Pancreas (tissue), 10 donors: ENCODE measurements around the gene COX7A1. TPM values are rescaled to one million over a fixed set of nuclear protein-coding genes. Genes with fewer than 3 reads are reported as not detected.

Experiments
- ATAC-seq, 4 donors: fragments of 200-7000 bp; cut with Tn5 transposase; one replicate each; pipeline versions ENCODE4 v1.8.0 to v1.9.1; 2020; ENCODE audit warnings: mild to moderate bottlenecking in 4 of 4, moderate library complexity in 4 of 4
- DNase-seq, 6 donors: peaks; one replicate each; pipeline ENCODE4 v3.0.0-alpha.2; 2020
- FAIRE-seq: peaks from 2 replicates; lab custom pipeline; 2012; peaks lifted over from hg19 to GRCh38; lab: Jason Lieb, UNC
- H3K27ac ChIP-seq, 4 donors: fragments of 200-600 bp; sonication (generic); 1 replicate in 3 of 4; 2 replicates in 1 of 4; pipeline versions ENCODE4 v1.5.0 to v1.8.0; 2020
- H3K27me3 ChIP-seq, 4 donors: fragments of 200-600 bp; one replicate each; pipeline ENCODE4 v1.8.0; 2021
- H3K36me3 ChIP-seq, 3 donors: fragments of 200-600 bp; sonication (generic) in 1 of 3; one replicate each; pipeline versions ENCODE4 v1.5.0 to v1.8.0; 2020 to 2021
- H3K4me1 ChIP-seq, 3 donors: fragments of 200-600 bp; one replicate each; pipeline ENCODE4 v1.8.0; 2021
- H3K4me3 ChIP-seq, 4 donors: fragments of 200-600 bp; sonication (generic) in 2 of 4; one replicate each; pipeline versions ENCODE4 v1.5.0 to v1.8.0; 2020 to 2021
- H3K9me3 ChIP-seq, 4 donors: fragments of 200-600 bp; one replicate each; pipeline ENCODE4 v1.8.0; 2021
- WGBS, 2 donors: extraction: QIAGEN DNeasy Blood & Tissue Kit; methylation state at CpG; one replicate each; pipeline ENCODE4 v1.1.7; 2013; 5-methylcytosine and 5-hydroxymethylcytosine counted together
- intact Hi-C, 3 donors: fragments of 100-400 bp; cut with DNase I; formaldehyde crosslinking; loops; one replicate each; pipeline versions ENCODE4 v1.11.1 to v1.14.2; 2022
- polyA plus RNA-seq, 2 donors: library from polyadenylated mRNA; stranded (reverse); fragments of 200-250 nt; gene quantifications; one replicate each; pipeline ENCODE4 v1.2.3, GENCODE V29; 2013
- total RNA-seq, 6 donors: library from RNA; stranded (reverse); fragmentation: NEBNext Ultra II Directional in 4 of 6; extraction: Animal tissue kit (Norgen Biotek cat#: 25700) in 4 of 6; gene quantifications; one replicate each; pipeline versions ENCODE4 v1.2.1 to v1.2.4, GENCODE V29; 2021 to 2023
- TF ChIP-seq, protein P1 (sequence below), 4 donors: fragments of 200-600 bp; sonication (generic) in 3 of 4; IDR thresholded peaks; one replicate each; pipeline versions ENCODE4 v1.5.0 to v1.8.0; 2021; ENCODE audit warnings: antibody characterized with exemption in 4 of 4
- donor health status: healthy with polysubstance abuse.
- donor health status: DM: no; HTN: no; CAD: no; lungs with moderate emphysema.
- donor health status: DM: no; HTN: no; CAD: no.
- donor health status: control.
- donor health status: control.
- donor health status: Bipolar disorder and iron deficiency.
- donor health status: DM: yes; HTN: yes; CAD: no.
- donor health status: DM: no; HTN: no; CAD: no.
- donor health status: DM: no; HTN: no; CAD: no.
- donor health status: DM: yes; HTN: yes; CAD: no.

The COX7A1 gene
- total and polyA plus RNA-seq, 8 donors, result 4.1 to 31.0 (median 15.1) TPM

DNA sequence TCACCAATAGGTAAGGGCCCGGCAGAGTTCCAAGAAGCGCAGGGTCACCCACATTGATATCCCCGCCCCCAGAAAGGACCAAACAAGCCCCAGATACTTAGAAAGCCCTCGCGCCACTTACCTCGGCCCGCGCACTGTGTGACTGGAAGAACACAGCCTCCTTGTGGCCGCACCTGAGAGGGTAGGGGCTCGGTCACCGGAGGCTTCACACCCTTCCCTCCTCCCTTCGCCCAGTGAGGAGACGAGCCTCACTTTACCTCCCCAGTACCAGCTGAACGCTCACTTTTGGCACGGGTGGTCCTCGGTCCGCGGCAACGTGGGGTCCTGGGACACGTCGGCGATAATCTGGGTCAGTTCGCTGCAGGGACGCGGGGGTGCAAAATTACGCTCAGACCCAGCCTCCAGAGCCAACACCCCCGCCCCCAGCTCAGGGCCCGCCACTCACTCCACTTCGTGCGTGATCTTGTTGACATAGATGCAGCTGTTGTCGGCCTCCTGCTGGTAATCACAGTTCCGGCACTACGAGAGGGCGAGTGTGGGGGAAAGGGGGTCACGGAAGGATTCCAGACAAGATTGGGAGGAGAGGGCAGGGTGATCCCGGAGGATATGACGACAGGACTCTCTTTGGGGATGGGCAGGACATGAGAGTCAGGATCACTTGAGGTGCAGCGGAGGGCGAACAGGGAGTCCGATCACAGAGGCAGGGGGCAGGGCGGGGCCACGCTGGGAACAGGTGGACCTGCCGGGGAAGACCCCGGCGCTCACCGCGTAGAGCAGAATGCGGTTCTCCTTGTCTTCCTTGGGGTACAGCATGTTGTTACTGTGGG, 38.1 kb downstream of the COX7A1 start:
- H3K4me3 ChIP-seq, result peak overlapping the region; percentile 49 to 80 (median 62)
- no peaks in the 10 kb centered on the region for H3K36me3 ChIP-seq
- intact Hi-C loops, result no loop called here
- peak overlapping the region; percentile 63 to 88 (median 72) for H3K27ac ChIP-seq
- DNase-seq (peak in 3 of 6 donors; percentile 25 to 48 (median 46)), FAIRE-seq (no peak), ATAC-seq (peak in 2 of 4 donors; percentile 0 to 2)
- H3K9me3 ChIP-seq, result no peaks in the 10 kb centered on the region
- peaks cover 0 to 15% (median 6%) of the 10 kb centered on the region in 3 donors for H3K4me1 ChIP-seq
- TF ChIP-seq, protein P1, sequence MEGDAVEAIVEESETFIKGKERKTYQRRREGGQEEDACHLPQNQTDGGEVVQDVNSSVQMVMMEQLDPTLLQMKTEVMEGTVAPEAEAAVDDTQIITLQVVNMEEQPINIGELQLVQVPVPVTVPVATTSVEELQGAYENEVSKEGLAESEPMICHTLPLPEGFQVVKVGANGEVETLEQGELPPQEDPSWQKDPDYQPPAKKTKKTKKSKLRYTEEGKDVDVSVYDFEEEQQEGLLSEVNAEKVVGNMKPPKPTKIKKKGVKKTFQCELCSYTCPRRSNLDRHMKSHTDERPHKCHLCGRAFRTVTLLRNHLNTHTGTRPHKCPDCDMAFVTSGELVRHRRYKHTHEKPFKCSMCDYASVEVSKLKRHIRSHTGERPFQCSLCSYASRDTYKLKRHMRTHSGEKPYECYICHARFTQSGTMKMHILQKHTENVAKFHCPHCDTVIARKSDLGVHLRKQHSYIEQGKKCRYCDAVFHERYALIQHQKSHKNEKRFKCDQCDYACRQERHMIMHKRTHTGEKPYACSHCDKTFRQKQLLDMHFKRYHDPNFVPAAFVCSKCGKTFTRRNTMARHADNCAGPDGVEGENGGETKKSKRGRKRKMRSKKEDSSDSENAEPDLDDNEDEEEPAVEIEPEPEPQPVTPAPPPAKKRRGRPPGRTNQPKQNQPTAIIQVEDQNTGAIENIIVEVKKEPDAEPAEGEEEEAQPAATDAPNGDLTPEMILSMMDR (IDR thresholded peaks at IDR 0.05), result no peak
- 4 to 5% methylated on average over 48 of the region's 48 CpGs for WGBS, 2 donors
- H3K27me3 ChIP-seq, result no peaks in the 10 kb centered on the region

GRCh38 chr19:36113425-36113824, 38.8 kb downstream of the COX7A1 start:
- peak overlapping the region in 1 of 4 donors; percentile 63 for H3K4me3 ChIP-seq
- ATAC-seq (no peak), DNase-seq (no peak), FAIRE-seq (no peak)
- 87 to 89% methylated on average over 34 of the region's 34 CpGs for WGBS, 2 donors
- no peak overlapping the region for H3K27ac ChIP-seq
- H3K9me3 ChIP-seq, result no peaks in the 10 kb centered on the region
- intact Hi-C loops, result no loop called here
- TF ChIP-seq, protein P1 (IDR thresholded peaks at IDR 0.05), result no peak
- no peaks in the 10 kb centered on the region for H3K36me3 ChIP-seq
- H3K27me3 ChIP-seq, result no peaks in the 10 kb centered on the region
- peaks cover 0 to 15% (median 6%) of the 10 kb centered on the region in 3 donors for H3K4me1 ChIP-seq

DNA sequence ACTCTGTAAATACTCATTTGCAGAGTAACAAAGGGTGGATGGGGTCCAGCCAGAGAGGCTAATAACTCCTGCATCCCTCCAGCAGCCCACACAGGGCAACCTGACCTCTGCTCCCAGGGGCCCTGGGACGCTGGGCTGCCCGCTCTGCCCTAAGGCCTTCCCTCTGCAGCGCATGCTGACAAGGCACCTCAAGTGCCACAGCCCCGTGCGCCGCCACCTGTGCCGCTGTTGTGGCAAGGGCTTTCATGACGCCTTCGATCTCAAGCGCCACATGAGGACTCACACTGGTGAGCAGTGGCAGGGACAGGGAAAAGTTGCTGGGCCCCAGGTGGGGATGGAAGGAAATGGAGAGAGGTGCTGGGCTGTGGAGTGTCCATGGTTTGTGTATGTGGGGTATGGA, 39.6 kb downstream of the COX7A1 start:
- WGBS, 2 donors, result 94 to 96% methylated on average over 10 of the region's 10 CpGs
- DNase-seq, result no peak
- FAIRE-seq, result no peak

GRCh38 chr19:36111200-36111539, 41.1 kb downstream of the COX7A1 start:
- H3K27me3 ChIP-seq, result no peaks in the 10 kb centered on the region
- TF ChIP-seq, protein P1 (IDR thresholded peaks at IDR 0.05), result no peak
- FAIRE-seq (no peak), ATAC-seq (no peak), DNase-seq (no peak)
- 84 to 86% methylated on average over 13 of the region's 13 CpGs for WGBS, 2 donors
- H3K9me3 ChIP-seq, result no peaks in the 10 kb centered on the region
- peaks cover 0 to 8% (median 5%) of the 10 kb centered on the region in 3 donors for H3K4me1 ChIP-seq
- no peaks in the 10 kb centered on the region for H3K36me3 ChIP-seq
- no peak overlapping the region for H3K27ac ChIP-seq
- intact Hi-C loops, result no loop called here
- H3K4me3 ChIP-seq, result no peak overlapping the region

More for the DNA sequence above, 39.6 kb downstream of the COX7A1 start:
- TF ChIP-seq, protein P1 (IDR thresholded peaks at IDR 0.05), result no peak
- Histone ChIP-seq H3K27ac (no peak overlapping the region), H3K36me3 (no peaks in the 10 kb centered on the region), H3K4me1 (peaks cover 0 to 15% (median 6%) of the 10 kb centered on the region in 3 donors), H3K27me3 (no peaks in the 10 kb centered on the region), H3K4me3 (no peak overlapping the region), H3K9me3 (no peaks in the 10 kb centered on the region)
- intact Hi-C loops, result no loop called here
- ATAC-seq, result no peak
